ENCODE data around the gene H2BK1. TPM values are rescaled to one million over a fixed set of nuclear protein-coding genes. Genes with fewer than 3 reads are reported as not detected.

The H2BK1 gene
- total and polyA plus RNA-seq, 2 donors (not counting 1 experiment from before 2014, with no cell fraction given), result not detected

DNA sequence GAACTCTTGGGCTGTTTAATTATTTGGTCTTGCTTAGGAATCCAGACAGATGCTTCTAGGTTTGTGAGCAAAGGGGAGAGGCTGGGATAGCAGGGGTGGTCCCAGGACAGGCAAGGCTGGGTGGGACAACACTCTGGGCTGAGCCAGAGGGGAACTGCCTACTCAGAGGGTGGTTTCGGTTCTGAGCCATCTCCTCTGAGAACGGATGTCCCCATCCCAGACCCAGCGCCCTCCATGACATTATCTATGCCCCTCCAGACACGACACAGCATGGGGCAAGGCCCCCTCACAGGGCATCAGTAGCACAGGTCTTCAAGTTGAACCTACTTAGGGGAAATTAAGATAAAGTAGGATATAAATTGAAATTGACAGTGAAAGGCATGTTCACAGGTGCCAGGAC, 30.3 kb downstream of the H2BK1 start:
- TF ChIP-seq, protein P1, sequence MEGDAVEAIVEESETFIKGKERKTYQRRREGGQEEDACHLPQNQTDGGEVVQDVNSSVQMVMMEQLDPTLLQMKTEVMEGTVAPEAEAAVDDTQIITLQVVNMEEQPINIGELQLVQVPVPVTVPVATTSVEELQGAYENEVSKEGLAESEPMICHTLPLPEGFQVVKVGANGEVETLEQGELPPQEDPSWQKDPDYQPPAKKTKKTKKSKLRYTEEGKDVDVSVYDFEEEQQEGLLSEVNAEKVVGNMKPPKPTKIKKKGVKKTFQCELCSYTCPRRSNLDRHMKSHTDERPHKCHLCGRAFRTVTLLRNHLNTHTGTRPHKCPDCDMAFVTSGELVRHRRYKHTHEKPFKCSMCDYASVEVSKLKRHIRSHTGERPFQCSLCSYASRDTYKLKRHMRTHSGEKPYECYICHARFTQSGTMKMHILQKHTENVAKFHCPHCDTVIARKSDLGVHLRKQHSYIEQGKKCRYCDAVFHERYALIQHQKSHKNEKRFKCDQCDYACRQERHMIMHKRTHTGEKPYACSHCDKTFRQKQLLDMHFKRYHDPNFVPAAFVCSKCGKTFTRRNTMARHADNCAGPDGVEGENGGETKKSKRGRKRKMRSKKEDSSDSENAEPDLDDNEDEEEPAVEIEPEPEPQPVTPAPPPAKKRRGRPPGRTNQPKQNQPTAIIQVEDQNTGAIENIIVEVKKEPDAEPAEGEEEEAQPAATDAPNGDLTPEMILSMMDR (conservative IDR thresholded peaks at IDR 0.05 in 1 of 2, IDR thresholded peaks at IDR 0.05 in 1 of 2; ENCODE audit: low read depth in 1 of 2, low read length in 2 of 2), result no peak
- no peak for TF ChIP-seq EZH2 (IDR thresholded peaks at IDR 0.05; ENCODE audit: low read length, missing control alignments)
- Histone ChIP-seq H3K9me3 (ENCODE audit: control insufficient read depth, insufficient read depth, low read depth, low read length) (no peaks in the 10 kb centered on the region), H3K4me3 (replicated peaks in 1 of 4; ENCODE audit: control extremely low read depth in 1 of 4, insufficient read depth in 1 of 4, low read depth in 3 of 4, low read length in 4 of 4) (no peak overlapping the region), H3K27ac (ENCODE audit: insufficient read depth, low read length) (no peak overlapping the region), H3K79me2 (ENCODE audit: control insufficient read depth, insufficient read depth, low read length) (no peaks in the 10 kb centered on the region), H3K9ac (ENCODE audit: insufficient read depth, low read length) (no peak overlapping the region), H4K20me1 (ENCODE audit: control insufficient read depth, extremely low read depth, insufficient read depth, low read length) (no peaks in the 10 kb centered on the region), H3K4me1 (ENCODE audit: control insufficient read depth, extremely low read depth, insufficient read depth, low read length) (no peaks in the 10 kb centered on the region), H2AFZ (ENCODE audit: low read length) (no peak overlapping the region), H3K4me2 (ENCODE audit: extremely low read depth, insufficient read depth, low read length) (no peak overlapping the region), H3K27me3 (ENCODE audit: control insufficient read depth, insufficient read depth, low read length) (peaks cover 13% of the 10 kb centered on the region), H3K36me3 (ENCODE audit: control insufficient read depth, insufficient read depth, low read length) (no peaks in the 10 kb centered on the region)
- no peak for DNase-seq (ENCODE audit: low read depth in 2 of 2)

DNA sequence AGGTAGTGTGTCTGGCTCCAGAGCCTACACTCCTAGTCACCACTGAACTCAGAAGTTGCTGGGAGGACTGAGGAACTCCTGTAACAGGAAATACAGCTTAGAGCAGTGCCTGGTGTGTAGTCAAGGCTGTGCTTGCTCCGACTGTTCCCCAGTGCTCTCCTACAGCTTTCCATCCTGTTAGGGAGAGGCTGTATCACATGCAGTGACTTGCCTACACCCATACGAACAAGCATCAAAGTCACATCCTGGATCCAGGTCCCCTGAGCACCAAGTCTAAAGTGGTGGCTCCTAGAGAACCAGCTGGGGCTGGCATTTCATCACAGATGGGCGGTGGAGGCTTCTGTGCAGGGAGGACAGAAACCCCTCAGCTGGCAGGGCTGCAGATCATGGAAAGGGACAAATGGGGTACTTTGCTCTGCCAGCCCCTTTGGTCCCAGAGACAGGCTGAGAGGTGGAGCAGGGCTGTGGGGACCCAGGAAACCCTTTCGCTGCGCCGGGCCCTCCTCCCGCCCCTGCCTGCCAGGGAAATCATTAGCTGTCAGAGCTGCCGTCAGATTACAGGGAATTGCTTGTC, 30.9 kb downstream of the H2BK1 start:
- TF ChIP-seq, protein P1 (conservative IDR thresholded peaks at IDR 0.05 in 1 of 2, IDR thresholded peaks at IDR 0.05 in 1 of 2; ENCODE audit: low read depth in 1 of 2, low read length in 2 of 2), result no peak
- TF ChIP-seq EZH2 (IDR thresholded peaks at IDR 0.05; ENCODE audit: low read length, missing control alignments), result no peak
- Histone ChIP-seq H3K27me3 (ENCODE audit: control insufficient read depth, insufficient read depth, low read length) (peaks cover 13% of the 10 kb centered on the region), H2AFZ (ENCODE audit: low read length) (no peak overlapping the region), H3K79me2 (ENCODE audit: control insufficient read depth, insufficient read depth, low read length) (no peaks in the 10 kb centered on the region), H4K20me1 (ENCODE audit: control insufficient read depth, extremely low read depth, insufficient read depth, low read length) (no peaks in the 10 kb centered on the region), H3K9me3 (ENCODE audit: control insufficient read depth, insufficient read depth, low read depth, low read length) (no peaks in the 10 kb centered on the region), H3K9ac (ENCODE audit: insufficient read depth, low read length) (no peak overlapping the region), H3K4me2 (ENCODE audit: extremely low read depth, insufficient read depth, low read length) (no peak overlapping the region), H3K36me3 (ENCODE audit: control insufficient read depth, insufficient read depth, low read length) (no peaks in the 10 kb centered on the region), H3K27ac (ENCODE audit: insufficient read depth, low read length) (no peak overlapping the region), H3K4me1 (ENCODE audit: control insufficient read depth, extremely low read depth, insufficient read depth, low read length) (no peaks in the 10 kb centered on the region), H3K4me3 (replicated peaks in 1 of 4; ENCODE audit: control extremely low read depth in 1 of 4, insufficient read depth in 1 of 4, low read depth in 3 of 4, low read length in 4 of 4) (no peak overlapping the region)
- no peak for DNase-seq (ENCODE audit: low read depth in 2 of 2)

DNA sequence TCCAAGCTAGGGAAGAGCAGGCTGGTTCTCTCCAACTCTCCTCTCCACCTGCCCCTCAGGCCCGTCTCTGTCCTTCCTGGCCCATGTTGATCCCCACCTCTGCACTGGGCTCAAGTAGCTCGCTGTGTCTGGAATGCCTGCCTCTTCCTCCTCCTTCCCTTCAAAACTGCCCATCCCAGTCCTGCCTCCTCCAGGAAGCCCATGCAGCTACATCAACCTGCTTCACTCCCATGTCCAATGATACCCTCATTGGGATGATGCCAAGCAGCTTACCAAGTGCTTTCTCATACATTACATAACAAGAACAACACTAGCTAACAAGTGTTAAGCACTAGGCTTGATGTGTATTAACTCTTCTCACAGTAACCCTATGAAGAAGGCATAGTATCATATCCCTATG, 31.5 kb downstream of the H2BK1 start:
- H3K4me1 ChIP-seq (ENCODE audit: control insufficient read depth, extremely low read depth, insufficient read depth, low read length), result no peaks in the 10 kb centered on the region
- no peak overlapping the region for H2AFZ ChIP-seq (ENCODE audit: low read length)
- TF ChIP-seq EZH2 (IDR thresholded peaks at IDR 0.05; ENCODE audit: low read length, missing control alignments), result no peak
- TF ChIP-seq, protein P1 (conservative IDR thresholded peaks at IDR 0.05 in 1 of 2, IDR thresholded peaks at IDR 0.05 in 1 of 2; ENCODE audit: low read depth in 1 of 2, low read length in 2 of 2), result no peak
- DNase-seq (ENCODE audit: low read depth in 2 of 2), result no peak
- no peak overlapping the region for H3K9ac ChIP-seq (ENCODE audit: insufficient read depth, low read length)
- no peaks in the 10 kb centered on the region for H4K20me1 ChIP-seq (ENCODE audit: control insufficient read depth, extremely low read depth, insufficient read depth, low read length)
- no peaks in the 10 kb centered on the region for H3K36me3 ChIP-seq (ENCODE audit: control insufficient read depth, insufficient read depth, low read length)
- no peak overlapping the region for H3K4me3 ChIP-seq (replicated peaks in 1 of 4; ENCODE audit: control extremely low read depth in 1 of 4, insufficient read depth in 1 of 4, low read depth in 3 of 4, low read length in 4 of 4)
- H3K4me2 ChIP-seq (ENCODE audit: extremely low read depth, insufficient read depth, low read length), result no peak overlapping the region
- H3K27ac ChIP-seq (ENCODE audit: insufficient read depth, low read length), result no peak overlapping the region
- H3K27me3 ChIP-seq (ENCODE audit: control insufficient read depth, insufficient read depth, low read length), result peaks cover 13% of the 10 kb centered on the region
- no peaks in the 10 kb centered on the region for H3K79me2 ChIP-seq (ENCODE audit: control insufficient read depth, insufficient read depth, low read length)
- no peaks in the 10 kb centered on the region for H3K9me3 ChIP-seq (ENCODE audit: control insufficient read depth, insufficient read depth, low read depth, low read length)

Measured in fibroblast of lung (primary cell).